ENCODE results near the gene RNF123.

DNA sequence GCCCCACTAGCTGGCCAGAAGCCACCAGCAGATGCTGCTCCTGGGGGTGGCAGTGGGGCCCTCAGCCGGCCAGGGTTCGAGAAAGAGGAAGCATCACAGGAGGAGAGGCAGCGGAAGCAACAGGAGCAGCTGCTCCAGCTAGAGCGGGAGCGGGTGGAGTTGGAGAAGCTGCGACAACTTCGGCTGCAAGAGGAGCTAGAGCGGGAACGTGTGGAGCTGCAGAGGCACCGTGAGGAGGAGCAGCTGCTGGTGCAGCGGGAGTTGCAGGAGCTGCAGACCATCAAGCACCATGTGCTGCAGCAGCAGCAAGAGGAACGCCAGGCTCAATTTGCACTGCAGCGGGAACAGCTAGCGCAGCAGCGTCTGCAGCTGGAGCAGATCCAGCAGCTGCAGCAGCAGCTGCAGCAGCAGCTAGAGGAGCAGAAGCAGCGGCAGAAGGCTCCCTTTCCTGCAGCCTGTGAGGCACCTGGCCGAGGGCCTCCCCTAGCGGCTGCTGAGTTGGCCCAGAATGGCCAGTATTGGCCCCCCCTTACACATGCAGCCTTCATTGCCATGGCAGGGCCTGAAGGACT is 32.7 kb upstream of the RNF123 start:
- no peak for TF ChIP-seq EZH2 (IDR thresholded peaks at IDR 0.05; ENCODE audit: insufficient read depth, poor library complexity, severe bottlenecking)
- no peak for TF ChIP-seq EZH2phosphoT487 (IDR thresholded peaks at IDR 0.05; ENCODE audit: insufficient read depth, low read depth)
